Activated T-cell treated with anti-CD3 and anti-CD28 coated beads for 1 hour (primary cell): Measurements from ENCODE around the gene FCHO2.
A peak's percentile ranks its signal among the peaks of the same experiment; 100 is the strongest.
"Not testable (repeated sequence)": the region's sequence is repeated elsewhere in the genome, so short reads cannot be mapped to it uniquely, and the experiment has no call there.

ENCODE experiments used
- DNase-seq: peaks from one replicate; pipeline ENCODE4 v3.0.0-alpha.2; 2020; ENCODE audit warnings: low read depth

The FCHO2 gene, protein sequence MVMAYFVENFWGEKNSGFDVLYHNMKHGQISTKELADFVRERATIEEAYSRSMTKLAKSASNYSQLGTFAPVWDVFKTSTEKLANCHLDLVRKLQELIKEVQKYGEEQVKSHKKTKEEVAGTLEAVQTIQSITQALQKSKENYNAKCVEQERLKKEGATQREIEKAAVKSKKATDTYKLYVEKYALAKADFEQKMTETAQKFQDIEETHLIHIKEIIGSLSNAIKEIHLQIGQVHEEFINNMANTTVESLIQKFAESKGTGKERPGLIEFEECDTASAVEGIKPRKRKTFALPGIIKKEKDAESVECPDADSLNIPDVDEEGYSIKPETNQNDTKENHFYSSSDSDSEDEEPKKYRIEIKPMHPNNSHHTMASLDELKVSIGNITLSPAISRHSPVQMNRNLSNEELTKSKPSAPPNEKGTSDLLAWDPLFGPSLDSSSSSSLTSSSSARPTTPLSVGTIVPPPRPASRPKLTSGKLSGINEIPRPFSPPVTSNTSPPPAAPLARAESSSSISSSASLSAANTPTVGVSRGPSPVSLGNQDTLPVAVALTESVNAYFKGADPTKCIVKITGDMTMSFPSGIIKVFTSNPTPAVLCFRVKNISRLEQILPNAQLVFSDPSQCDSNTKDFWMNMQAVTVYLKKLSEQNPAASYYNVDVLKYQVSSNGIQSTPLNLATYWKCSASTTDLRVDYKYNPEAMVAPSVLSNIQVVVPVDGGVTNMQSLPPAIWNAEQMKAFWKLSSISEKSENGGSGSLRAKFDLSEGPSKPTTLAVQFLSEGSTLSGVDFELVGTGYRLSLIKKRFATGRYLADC

DNA sequence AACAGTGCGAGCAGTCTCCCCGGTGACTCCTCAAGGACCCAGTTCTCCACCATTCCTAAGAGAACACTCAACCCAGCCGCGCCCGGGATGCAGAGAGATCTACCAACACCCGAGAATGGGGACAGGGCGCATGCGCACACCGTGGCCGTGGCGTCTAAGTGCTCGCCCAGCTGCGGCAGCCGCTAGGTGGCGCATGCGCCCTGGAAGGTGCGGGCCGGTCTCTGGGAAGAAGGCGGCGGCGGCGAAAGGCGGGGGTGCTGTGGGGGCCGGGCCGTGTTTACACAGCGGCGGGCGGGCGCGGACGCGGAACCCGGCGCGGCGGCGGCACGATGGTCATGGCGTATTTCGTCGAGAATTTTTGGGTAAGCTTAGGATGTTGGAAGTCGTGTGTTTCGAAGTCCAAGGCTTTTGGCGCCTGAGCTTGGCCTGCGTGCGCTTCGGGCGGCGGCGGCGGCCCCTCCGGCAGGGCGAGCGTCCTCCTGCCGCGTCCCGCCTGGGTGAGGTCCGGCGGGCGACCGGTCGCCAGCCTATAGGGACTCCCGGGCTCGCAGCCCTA, at the start of gene FCHO2:
Gene FCHO2 (plus strand): TSS at position 274 of the 556 bp plus-strand sequence. CDS start 56 bp downstream, at position 330.
- DNase-seq = peak; percentile 98

DNA sequence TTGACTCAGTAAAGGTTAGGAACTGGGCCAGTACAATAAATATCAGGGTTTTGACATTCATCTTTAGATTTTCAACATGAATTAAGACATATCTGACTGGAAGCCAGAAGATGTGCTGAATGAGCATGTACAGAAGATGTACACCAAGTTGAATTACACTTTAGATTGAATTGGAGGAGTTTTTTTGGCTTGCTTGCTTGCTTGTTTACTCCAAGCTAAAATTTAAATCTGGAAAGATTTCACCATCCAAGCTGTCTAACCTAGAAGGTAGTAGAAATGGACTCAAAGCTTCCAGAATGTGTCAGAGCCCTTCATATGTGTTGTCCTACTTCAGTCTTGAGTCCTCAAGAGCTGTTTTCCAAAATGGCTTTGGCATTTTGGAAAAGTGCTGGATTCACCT, 49.0 kb upstream of the FCHO2 start:
- no peak for DNase-seq

DNA sequence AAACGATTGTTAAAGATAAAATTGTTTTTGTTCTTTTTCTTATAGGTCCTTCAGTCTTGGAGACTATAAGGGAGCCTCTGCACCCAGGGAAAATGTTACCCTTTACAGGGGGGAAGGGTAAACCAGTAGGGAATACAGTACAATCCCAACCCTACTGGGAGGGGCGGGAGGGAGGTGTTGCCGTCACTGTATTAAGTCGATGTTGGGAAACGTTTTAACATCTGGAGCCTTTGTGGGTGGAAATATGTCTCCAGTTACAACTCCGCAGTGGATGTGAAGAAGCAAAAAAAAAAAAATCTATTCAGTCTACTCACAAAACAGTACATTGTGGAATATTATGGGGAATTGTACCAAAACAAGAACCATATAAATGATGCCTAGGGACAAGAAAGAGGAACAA, 47.2 kb upstream of the FCHO2 start:
- no peak for DNase-seq

DNA sequence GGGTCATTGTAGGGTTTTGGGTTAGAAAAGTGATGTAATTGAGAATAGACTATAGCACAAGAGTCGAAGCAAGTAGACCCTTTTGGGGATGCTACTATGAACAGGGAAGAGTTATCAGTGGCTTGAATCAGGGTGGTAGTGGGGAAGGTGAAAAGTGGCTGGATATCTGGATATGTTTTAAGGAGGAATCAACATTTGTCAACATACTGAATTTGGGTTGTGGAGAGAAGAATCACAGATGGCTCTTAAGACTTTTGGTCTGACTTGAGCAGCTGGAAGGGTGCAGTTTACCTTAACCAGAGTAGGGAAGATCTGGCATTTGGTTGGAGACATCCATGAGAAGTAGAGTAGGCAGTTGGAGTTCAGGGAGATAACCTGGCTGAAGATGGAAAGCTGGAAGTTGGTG, 38.5 kb upstream of the FCHO2 start:
- DNase-seq = no peak

DNA sequence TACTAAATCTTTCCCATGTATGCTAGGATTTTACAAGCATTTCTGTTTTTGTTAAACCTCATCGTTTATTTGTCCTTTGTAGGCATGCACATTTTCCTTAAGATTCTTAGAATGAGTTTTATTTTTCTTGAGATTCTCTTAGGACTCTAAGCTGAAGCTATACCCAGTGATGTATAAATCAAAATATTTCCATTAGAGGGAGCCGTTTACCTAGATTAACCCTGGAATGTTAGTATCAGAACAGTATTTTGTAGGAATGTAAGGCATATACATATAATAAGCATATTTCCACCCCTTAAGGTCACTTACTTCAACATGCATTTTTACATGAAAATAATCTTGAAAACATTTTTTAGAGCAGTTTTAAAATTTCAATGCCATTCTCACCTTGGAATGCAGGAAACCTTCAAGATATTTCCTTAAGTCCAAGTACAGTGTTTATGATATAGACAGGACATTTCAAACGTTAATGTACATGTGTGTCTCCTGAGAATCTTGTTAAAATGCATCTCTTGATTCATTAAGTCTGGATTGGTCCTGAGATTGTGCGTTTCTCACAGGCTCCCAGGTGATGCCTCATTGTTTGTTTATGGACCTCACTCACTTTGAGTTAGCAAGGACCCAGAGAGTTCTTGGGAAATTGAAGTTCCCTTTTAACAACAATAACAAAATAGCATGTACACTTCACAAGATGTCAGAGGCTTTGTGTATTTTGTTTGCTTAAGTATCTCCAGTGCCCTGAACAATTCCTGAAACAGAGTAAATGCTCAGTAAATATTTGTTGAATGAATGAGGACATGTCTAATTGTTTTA, 34.9 kb upstream of the FCHO2 start:
- no peak for DNase-seq

DNA sequence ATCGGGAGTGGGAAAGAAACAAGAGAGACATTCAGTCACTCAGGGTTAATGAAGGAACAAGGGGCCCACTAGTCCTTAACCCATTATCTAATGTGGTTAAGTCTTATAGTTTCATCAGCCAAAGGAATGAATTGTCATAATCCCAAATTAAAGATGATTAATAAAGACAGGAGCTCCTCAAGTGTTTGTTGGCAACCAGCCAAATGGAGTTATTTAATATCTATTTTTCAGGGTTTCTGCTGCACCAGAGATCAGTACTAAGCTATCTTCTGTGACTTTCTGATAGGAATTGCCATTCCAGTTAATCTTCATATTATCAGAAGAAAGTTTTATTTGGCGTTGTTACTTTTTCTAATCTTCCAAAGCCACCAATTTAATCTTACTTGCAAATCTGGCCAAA, 34.0 kb upstream of the FCHO2 start:
- DNase-seq = no peak

DNA sequence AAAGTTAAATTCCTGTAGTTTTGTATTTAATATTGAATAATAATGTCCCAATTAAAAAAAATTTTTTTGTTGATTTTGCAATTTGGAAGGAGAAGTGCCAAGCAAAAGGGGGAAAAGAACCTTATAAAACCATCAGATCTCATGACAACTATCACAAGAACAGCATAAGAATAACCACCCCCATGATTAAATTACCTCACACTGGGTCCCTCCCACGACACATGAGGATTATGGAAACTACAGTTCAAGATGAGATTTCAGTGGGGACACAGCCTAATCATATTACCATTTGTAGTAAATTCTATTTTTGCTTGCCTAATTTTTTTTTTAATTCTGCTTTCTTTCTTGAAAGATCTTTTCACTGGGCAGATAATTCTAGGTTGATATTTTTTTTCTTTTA, 33.4 kb upstream of the FCHO2 start:
- no peak for DNase-seq

DNA sequence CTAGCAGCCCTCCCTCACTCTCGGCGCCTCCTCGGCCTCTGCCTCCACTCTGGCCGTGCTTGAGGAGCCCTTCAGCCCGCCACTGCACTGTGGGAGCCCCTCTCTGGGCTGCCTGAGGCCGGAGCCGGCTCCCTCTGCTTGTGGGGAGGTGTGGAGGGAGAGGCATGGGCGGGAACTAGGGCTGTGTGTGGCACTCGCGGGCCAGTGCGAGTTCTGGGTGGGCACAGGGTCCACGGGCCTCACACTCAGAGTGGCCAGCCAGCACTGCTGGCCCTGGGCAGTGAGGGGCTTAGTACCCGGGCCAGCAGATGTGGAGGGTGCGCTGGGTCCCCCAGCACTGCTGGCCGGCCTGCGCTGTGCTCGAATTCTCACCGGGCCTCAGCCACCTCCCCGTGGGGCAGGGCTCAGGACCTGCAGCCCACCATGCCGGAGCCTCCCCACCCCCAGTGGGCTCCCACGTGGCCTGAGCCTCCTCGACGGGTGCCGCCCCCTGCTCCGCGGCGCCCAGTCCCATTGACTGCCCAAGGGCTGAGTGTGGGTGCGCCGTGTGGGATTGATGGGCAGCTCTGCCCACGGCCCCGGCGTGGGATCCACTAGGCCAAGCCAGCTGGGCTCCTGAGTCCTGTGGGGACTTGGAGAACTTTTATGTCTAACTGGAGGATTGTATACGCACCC, 30.4 kb upstream of the FCHO2 start:
- no peak for DNase-seq

DNA sequence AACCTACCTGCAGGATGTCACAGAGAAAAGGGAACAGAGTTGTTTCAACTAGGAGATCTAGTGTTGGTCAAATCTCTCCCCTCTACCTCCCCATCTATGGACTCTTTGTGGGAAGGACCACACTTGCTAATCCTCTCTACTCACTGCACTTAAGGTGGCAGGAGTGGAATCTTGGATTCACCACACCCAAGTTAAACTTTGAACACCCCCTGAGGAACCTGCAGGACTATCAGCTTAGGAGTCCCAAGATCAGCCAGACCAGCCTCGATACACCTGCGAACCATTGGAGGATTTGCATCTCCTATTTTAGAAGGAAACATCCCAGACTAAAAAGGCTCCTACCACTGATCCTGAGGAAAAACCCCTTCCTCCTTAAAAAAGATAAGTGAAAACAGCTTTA, 23.2 kb upstream of the FCHO2 start:
- not testable (repeated sequence) for DNase-seq

DNA sequence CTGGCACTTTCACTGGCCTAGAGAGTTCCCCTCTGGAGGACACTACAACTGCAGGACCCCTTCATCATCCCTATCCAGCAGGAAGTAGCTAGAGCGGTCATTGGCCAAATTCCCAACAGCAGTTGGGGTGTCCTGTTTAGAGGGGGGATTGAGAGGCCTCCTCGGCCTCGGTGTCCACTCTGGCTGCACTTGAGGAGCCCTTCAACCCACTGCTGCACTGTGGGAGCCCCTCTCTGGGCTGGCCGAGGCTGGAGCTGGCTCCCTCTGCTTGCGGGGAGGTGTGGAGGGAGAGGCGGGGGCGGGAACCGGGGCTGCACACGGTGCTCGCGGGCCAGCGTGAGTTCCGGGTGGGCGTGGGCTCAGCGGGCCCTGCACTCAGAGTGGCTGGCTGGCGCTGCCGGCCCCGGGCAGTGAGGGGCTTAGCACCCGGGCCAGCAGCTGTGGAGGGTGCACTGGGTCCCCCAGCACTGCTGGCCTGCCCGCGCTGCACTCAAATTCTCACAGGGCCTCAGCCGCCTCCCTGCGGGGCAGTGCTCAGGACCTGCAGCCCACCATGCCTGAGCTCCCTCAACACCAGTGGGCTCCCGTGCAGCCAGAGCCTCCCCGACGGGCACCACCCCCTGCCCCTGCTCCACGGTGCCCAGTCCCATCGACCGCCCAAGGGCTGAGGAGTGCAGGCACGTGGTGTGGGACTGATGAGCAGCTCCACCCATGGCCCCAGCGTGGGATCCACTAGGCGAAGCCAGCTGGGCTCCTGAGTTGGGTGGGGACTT, 20.7 kb upstream of the FCHO2 start:
- not testable (repeated sequence) for DNase-seq

DNA sequence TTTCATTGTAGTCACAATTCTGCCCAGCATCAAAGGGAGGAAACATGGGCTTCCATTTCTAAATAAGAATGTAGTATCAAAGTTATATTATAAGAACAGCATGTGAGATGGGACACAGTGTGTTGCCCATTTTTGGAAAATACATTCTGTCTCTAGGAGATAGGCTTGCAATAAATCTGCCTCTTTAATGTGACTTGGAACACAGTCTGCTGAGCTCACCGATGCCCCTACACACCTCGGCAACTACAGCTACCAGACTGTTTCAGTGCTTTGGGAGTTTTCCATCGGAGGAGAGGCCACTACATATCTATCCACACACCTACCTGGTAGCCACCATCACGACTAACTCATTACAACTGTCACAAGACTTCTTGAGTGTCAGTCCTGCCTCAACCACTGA, 18.9 kb upstream of the FCHO2 start:
- no peak for DNase-seq

DNA sequence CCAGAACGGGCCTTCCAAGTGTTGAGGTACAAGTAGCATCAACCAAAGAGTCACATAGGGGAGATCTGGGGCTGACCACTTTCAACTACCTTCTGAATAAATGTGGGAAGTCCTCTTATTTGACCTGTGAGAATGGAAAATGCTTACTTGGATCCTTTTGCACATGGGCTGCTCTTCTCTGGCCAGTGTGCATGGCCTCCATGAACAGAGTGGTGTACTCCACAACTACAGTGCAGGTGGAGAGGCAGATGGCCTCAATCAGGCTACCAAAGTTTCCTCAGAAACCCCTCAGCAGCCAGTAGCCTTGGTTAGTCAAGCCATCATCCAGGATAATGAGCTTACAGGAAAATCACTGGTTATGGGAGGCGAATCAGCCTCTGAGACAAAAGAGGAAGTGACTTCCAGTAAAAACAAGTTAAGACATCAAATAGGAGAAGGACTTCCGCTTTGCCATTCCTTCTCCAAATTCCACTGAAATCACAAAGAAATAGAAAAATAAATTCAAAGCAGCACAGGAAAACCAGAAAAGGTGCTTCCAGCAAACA, 18.3 kb upstream of the FCHO2 start:
- DNase-seq = no peak

DNA sequence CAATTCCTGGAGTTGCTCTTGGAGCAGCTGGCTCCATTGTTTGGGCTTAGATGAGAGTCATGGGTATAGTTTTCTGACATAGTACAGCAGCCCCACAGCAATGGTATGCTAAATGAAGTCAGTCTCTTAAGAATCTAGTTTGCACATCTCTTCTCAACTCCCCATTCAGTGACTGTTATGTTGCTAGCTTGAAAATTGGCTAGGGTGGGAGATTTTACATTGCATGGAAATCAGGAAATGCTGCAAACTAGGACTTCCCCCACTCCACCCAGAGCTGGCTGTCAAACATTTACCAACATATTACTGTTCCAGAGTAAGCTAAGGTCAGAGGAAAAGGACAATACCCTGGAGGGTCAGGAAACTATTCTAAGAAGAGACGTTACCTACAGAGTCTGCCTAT, 17.6 kb upstream of the FCHO2 start:
- DNase-seq = no peak

DNA sequence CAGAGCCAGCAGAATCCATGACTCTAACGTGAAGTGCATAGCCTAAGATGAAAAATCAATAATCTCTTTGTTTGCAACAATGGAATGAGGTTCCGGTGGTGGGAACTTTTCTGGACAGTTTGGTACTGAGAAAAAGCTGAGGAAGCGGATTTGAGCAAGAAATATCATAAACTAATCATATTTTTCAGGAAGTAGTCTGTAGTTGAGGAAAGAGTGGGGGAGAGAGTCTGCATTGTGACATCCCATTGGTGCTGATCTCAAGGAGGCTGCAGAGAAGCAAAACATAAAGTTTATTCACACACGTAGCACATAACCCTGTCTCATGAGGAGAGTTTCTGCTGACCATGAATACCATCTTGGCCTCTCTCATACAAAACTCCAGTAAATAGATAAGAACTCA, 15.8 kb upstream of the FCHO2 start:
- DNase-seq = no peak

DNA sequence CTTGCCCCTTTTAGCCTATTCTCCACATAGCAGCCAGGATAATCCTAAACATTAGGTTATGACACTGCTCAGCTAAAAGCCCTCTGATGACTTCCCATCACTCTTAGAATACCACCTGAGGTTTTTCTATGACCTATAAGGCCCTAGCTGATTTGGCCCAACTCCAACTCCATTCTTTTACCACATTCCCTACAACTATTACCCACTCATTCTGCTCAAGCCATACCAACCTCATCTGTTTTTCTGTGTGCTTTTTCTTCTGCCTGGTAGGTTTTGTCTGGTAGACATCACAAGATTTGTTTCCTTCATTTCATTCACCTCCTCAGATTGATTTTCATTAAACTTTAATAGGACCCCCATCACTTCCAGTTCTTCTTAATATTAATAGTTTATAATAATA, 12.5 kb upstream of the FCHO2 start:
- DNase-seq = no peak

DNA sequence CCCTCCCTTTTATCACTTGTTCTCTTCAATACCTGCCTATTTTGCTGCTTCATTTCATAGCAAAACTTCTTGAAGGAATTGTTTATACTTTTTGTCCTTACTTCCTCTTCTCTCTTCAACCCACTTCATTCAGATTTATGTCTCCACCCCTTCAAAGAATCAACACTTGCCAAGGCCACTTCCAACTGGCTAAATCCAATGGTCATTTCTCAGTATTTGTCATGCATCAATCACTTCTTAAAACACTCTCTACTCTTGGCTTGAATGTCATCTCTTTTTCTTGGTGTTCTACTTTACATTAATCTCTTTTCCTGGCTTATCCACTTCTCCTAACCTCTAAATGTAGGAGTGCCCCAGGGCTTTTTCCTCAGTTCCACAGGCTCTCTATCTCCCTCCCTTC, 8.3 kb upstream of the FCHO2 start:
- DNase-seq = no peak

DNA sequence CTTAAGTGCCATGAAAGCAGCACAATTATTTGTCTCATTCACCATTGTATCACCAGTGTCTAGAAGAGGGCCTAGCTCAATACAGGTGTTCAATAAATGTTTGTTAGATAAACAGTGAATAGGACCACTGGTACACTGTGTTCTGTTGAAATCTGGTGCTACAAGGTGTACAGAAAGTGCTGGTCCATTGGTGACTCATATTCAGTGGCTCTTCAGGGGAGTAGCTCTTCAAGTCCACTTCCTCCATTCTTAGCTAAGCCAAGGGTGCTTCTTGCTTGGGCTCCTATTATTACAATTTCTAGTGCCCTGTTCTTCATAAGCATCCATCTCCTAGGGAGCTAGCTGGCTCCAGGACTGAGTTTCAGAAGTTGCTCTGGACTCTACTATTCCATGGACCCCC, 6.4 kb upstream of the FCHO2 start:
- no peak for DNase-seq

DNA sequence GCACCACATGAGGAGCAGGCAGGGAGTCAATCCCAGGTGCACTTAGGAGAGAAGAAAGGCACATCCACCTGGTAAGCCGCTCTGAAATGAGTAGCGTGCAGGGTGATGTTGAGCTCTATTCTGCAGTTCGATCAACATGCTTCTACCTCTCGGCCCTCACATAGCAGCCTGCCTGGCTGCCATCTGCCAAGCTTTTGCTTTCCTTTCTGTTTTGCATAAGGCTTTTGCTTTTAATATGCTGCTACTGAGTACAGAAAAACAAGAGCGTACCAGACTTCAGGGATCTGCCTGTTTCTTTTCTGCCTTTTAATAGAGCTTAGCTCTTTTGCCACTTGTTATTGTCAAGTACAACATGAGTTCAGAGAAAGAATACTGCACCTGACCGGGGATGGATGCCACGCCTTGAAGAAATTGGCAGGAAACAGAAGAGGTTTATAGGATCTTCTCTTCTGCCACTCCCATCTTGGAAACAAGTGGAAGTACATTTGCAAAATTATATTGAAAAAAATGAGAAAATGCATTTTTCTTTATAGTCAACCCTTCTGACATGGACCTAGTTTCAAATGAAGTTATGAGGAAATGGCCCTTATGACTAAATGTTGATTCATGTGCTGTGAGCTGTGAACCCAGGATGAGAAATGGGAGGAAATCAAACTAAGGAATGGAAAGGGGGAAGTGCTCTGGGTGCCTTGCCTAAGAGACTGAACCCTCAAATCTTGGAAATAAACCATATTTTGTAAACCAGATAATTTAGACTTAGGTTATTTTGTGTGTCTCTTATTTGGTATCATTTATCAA, 4.0 kb upstream of the FCHO2 start:
- no peak for DNase-seq

DNA sequence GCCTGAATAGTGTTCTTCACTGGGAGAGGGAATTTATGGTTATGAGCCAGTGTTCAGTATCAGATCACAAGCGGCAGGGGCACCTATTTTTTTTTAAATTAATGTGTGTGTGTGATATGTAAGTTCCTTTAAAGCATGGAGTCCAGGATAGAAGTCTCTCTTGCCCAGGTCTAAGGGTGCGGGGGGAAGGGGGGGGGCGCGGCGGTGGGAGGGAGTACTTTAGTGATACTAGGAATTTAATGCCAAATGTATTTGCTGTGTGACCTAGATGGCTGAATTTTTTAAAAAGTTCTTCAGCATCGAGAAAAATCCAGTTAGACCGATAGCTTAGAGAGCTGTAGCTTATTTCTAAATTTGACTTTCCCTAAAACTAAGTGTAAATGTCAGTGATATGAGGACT, 1.5 kb upstream of the FCHO2 start:
- DNase-seq = no peak
